OCI-LY1 (cell line): ENCODE results near the gene DUSP9.

Experiments used
- H2AFZ ChIP-seq: fragments of 200-600 bp; sonication (generic), shearing (Covaris generic); 2 replicates; pipeline ENCODE4 v1.6.0; 2014; ENCODE audit warnings: antibody characterized with exemption, mild to moderate bottlenecking, low read length
- H3F3A ChIP-seq: fragments of 200-600 bp; sonication (generic), shearing (Covaris generic); 2 replicates; pipeline ENCODE4 v1.6.0; 2014; ENCODE audit warnings: mild to moderate bottlenecking, antibody characterized with exemption, low read length, moderate library complexity; ENCODE audit not compliant: insufficient read depth
- H3K27ac ChIP-seq: fragments of 200-600 bp; sonication (generic); 2 replicates; pipeline ENCODE4 v1.5.1; 2014; ENCODE audit warnings: low read length, mixed run types, mild to moderate bottlenecking, low read depth; ENCODE audit not compliant: poor library complexity, severe bottlenecking
- H3K27me3 ChIP-seq: fragments of 200-600 bp; sonication (generic); 2 replicates; pipeline ENCODE4 v1.6.0; 2014; ENCODE audit warnings: antibody characterized with exemption, mild to moderate bottlenecking, low read length, moderate library complexity; ENCODE audit not compliant: insufficient read depth
- H3K36me3 ChIP-seq: fragments of 200-600 bp; sonication (generic); 2 replicates; pipeline ENCODE4 v1.6.1; 2014; ENCODE audit warnings: mild to moderate bottlenecking, antibody characterized with exemption, low read length, moderate library complexity, mixed read lengths; ENCODE audit not compliant: insufficient read depth
- H3K4me1 ChIP-seq: fragments of 200-600 bp; sonication (generic); 2 replicates; pipeline ENCODE4 v1.5.1; 2014; ENCODE audit warnings: mild to moderate bottlenecking, low read length, moderate library complexity; ENCODE audit not compliant: insufficient read depth, severe bottlenecking
- H3K4me2 ChIP-seq: fragments of 200-600 bp; sonication (generic), shearing (Covaris generic); 2 replicates; pipeline ENCODE4 v1.6.1; 2014; ENCODE audit warnings: low read length
- H3K4me3 ChIP-seq: fragments of 200-600 bp; sonication (generic); 2 replicates; pipeline ENCODE4 v1.5.1; 2014; ENCODE audit warnings: low read length, low read depth, mild to moderate bottlenecking, mixed read lengths; ENCODE audit not compliant: poor library complexity, severe bottlenecking
- H3K79me2 ChIP-seq: fragments of 200-600 bp; shearing (Covaris generic); 2 replicates; pipeline ENCODE4 v1.6.1; 2016; ENCODE audit warnings: mixed run types, low read length, mixed read lengths; ENCODE audit not compliant: insufficient read depth
- H3K9ac ChIP-seq: fragments of 200-600 bp; sonication (generic), shearing (Covaris generic); 2 replicates; pipeline ENCODE4 v1.6.1; 2014; ENCODE audit warnings: mild to moderate bottlenecking, low read length, mixed read lengths
- H3K9me2 ChIP-seq: fragments of 200-600 bp; sonication (generic), shearing (Covaris generic); 2 replicates; pipeline ENCODE4 v1.6.1; 2014; ENCODE audit warnings: low read depth, mild to moderate bottlenecking, low read length, mixed read lengths
- H3K9me3 ChIP-seq: fragments of 200-600 bp; shearing (Covaris generic); 2 replicates; pipeline ENCODE4 v1.6.1; 2014; ENCODE audit warnings: low read length, mixed read lengths
- H4K20me1 ChIP-seq: fragments of 200-600 bp; sonication (generic), shearing (Covaris generic); 2 replicates; pipeline ENCODE4 v1.6.0; 2016; ENCODE audit warnings: mild to moderate bottlenecking, low read length; ENCODE audit not compliant: insufficient read depth
- CTCF ChIP-seq: fragments of 200-600 bp; sonication (generic), shearing (Covaris generic); IDR thresholded peaks from 2 replicates; pipeline ENCODE4 v1.5.1; 2017; ENCODE audit warnings: mild to moderate bottlenecking, antibody characterized with exemption, low read length, moderate library complexity, mixed read lengths
- EZH2 ChIP-seq: fragments of 200-600 bp; sonication (generic), shearing (Covaris generic); IDR thresholded peaks from 2 replicates; pipeline ENCODE4 v1.8.0; 2017; ENCODE audit warnings: borderline replicate concordance, mixed run types, mild to moderate bottlenecking, antibody characterized with exemption, low read length, moderate library complexity, mixed read lengths

DUSP9 gene

GRCh38 chrX:153641627-153642026 lies 5.4 kb upstream of the DUSP9 start:
- no peaks in the 10 kb centered on the region for H3K4me1 ChIP-seq
- no peak overlapping the region for H3K4me2 ChIP-seq
- H3K36me3 ChIP-seq = no peaks in the 10 kb centered on the region

GRCh38 chrX:153642051-153642654 lies 4.8 kb upstream of the DUSP9 start:
- H3K27ac ChIP-seq = no peak overlapping the region
- H3K79me2 ChIP-seq = no peaks in the 10 kb centered on the region
- H3K4me3 ChIP-seq = no peak overlapping the region
- H3K4me2 ChIP-seq = no peak overlapping the region
- no peaks in the 10 kb centered on the region for H3F3A ChIP-seq
- H3K4me1 ChIP-seq = no peaks in the 10 kb centered on the region
- no peaks in the 10 kb centered on the region for H4K20me1 ChIP-seq
- H2AFZ ChIP-seq = no peak overlapping the region
- H3K9me3 ChIP-seq = no peaks in the 10 kb centered on the region
- TF ChIP-seq CTCF (no peak), EZH2 (no peak)
- H3K27me3 ChIP-seq = no peaks in the 10 kb centered on the region; the same call in 1 of the 2 replicates
- no peaks in the 10 kb centered on the region for H3K36me3 ChIP-seq
- no peaks in the 10 kb centered on the region for H3K9me2 ChIP-seq
- no peak overlapping the region for H3K9ac ChIP-seq

More at GRCh38 chrX:153641627-153642026, 5.4 kb upstream of the DUSP9 start:
- Histone ChIP-seq H2AFZ (no peak overlapping the region), H4K20me1 (no peaks in the 10 kb centered on the region), H3F3A (no peaks in the 10 kb centered on the region), H3K9ac (no peak overlapping the region), H3K9me2 (no peaks in the 10 kb centered on the region), H3K27ac (no peak overlapping the region), H3K79me2 (no peaks in the 10 kb centered on the region), H3K27me3 (no peaks in the 10 kb centered on the region; the same call in 1 of the 2 replicates), H3K4me3 (no peak overlapping the region), H3K9me3 (no peaks in the 10 kb centered on the region)
- TF ChIP-seq EZH2 = no peak
- no peak for TF ChIP-seq CTCF

GRCh38 chrX:153642655-153643430 lies 4.2 kb upstream of the DUSP9 start:
- Histone ChIP-seq H3K4me2 (no peak overlapping the region), H2AFZ (no peak overlapping the region), H3K27me3 (no peaks in the 10 kb centered on the region; the same call in 1 of the 2 replicates), H3K9me3 (no peaks in the 10 kb centered on the region), H3K4me1 (no peaks in the 10 kb centered on the region), H3F3A (no peaks in the 10 kb centered on the region), H3K36me3 (no peaks in the 10 kb centered on the region), H4K20me1 (no peaks in the 10 kb centered on the region), H3K79me2 (no peaks in the 10 kb centered on the region), H3K9ac (no peak overlapping the region), H3K27ac (no peak overlapping the region), H3K9me2 (no peaks in the 10 kb centered on the region), H3K4me3 (no peak overlapping the region)
- no peak for TF ChIP-seq CTCF
- no peak for TF ChIP-seq EZH2
